ENCODE data around the gene MRPS12. TPM values are rescaled to one million over a fixed set of nuclear protein-coding genes. Genes with fewer than 3 reads are reported as not detected.

Gene MRPS12
- total and polyA plus RNA-seq, 9 of the 15 experiments (the other 6 are each of a cell fraction or from before 2014, with no cell fraction given): 8.1 to 174 (median 52.0) TPM

DNA sequence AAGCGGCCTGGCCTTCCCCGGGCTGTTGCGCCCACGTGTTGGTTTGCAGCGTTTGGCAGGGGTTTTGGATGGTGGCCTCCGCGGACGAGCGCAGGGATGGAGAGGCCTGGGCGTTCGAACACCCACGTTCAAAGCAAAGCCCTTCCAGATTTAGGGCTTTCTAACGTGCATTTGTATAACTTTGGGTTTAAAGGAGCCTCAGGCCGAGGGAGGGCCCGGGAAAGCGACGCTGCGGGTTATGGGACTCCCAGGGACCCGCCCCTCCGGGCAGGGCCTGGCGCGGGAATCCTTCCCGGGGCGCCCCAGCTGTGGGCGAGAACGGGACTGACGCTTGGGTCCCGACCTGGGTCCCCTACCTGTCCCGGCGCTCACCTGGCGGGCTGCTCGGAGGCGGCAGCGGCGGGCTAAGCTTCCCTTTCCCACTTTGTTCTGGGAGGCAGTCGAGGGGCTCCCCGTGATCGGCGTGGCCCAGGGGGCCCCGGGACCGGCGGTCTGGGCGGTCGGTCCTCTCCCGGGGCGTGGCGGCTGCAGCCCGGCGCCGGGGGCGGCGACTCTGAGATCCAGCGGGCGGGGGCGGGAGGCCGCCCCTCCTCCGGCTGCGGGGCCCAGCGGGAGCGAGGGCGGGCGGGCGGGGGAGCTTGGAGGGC, 44.6 kb downstream of the MRPS12 start, which contains the start of gene FBXO17 (continued):
- TF ChIP-seq, protein P1, sequence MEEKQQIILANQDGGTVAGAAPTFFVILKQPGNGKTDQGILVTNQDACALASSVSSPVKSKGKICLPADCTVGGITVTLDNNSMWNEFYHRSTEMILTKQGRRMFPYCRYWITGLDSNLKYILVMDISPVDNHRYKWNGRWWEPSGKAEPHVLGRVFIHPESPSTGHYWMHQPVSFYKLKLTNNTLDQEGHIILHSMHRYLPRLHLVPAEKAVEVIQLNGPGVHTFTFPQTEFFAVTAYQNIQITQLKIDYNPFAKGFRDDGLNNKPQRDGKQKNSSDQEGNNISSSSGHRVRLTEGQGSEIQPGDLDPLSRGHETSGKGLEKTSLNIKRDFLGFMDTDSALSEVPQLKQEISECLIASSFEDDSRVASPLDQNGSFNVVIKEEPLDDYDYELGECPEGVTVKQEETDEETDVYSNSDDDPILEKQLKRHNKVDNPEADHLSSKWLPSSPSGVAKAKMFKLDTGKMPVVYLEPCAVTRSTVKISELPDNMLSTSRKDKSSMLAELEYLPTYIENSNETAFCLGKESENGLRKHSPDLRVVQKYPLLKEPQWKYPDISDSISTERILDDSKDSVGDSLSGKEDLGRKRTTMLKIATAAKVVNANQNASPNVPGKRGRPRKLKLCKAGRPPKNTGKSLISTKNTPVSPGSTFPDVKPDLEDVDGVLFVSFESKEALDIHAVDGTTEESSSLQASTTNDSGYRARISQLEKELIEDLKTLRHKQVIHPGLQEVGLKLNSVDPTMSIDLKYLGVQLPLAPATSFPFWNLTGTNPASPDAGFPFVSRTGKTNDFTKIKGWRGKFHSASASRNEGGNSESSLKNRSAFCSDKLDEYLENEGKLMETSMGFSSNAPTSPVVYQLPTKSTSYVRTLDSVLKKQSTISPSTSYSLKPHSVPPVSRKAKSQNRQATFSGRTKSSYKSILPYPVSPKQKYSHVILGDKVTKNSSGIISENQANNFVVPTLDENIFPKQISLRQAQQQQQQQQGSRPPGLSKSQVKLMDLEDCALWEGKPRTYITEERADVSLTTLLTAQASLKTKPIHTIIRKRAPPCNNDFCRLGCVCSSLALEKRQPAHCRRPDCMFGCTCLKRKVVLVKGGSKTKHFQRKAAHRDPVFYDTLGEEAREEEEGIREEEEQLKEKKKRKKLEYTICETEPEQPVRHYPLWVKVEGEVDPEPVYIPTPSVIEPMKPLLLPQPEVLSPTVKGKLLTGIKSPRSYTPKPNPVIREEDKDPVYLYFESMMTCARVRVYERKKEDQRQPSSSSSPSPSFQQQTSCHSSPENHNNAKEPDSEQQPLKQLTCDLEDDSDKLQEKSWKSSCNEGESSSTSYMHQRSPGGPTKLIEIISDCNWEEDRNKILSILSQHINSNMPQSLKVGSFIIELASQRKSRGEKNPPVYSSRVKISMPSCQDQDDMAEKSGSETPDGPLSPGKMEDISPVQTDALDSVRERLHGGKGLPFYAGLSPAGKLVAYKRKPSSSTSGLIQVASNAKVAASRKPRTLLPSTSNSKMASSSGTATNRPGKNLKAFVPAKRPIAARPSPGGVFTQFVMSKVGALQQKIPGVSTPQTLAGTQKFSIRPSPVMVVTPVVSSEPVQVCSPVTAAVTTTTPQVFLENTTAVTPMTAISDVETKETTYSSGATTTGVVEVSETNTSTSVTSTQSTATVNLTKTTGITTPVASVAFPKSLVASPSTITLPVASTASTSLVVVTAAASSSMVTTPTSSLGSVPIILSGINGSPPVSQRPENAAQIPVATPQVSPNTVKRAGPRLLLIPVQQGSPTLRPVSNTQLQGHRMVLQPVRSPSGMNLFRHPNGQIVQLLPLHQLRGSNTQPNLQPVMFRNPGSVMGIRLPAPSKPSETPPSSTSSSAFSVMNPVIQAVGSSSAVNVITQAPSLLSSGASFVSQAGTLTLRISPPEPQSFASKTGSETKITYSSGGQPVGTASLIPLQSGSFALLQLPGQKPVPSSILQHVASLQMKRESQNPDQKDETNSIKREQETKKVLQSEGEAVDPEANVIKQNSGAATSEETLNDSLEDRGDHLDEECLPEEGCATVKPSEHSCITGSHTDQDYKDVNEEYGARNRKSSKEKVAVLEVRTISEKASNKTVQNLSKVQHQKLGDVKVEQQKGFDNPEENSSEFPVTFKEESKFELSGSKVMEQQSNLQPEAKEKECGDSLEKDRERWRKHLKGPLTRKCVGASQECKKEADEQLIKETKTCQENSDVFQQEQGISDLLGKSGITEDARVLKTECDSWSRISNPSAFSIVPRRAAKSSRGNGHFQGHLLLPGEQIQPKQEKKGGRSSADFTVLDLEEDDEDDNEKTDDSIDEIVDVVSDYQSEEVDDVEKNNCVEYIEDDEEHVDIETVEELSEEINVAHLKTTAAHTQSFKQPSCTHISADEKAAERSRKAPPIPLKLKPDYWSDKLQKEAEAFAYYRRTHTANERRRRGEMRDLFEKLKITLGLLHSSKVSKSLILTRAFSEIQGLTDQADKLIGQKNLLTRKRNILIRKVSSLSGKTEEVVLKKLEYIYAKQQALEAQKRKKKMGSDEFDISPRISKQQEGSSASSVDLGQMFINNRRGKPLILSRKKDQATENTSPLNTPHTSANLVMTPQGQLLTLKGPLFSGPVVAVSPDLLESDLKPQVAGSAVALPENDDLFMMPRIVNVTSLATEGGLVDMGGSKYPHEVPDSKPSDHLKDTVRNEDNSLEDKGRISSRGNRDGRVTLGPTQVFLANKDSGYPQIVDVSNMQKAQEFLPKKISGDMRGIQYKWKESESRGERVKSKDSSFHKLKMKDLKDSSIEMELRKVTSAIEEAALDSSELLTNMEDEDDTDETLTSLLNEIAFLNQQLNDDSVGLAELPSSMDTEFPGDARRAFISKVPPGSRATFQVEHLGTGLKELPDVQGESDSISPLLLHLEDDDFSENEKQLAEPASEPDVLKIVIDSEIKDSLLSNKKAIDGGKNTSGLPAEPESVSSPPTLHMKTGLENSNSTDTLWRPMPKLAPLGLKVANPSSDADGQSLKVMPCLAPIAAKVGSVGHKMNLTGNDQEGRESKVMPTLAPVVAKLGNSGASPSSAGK (IDR thresholded peaks at IDR 0.05): peak; percentile 95
- TF ChIP-seq, protein P2, sequence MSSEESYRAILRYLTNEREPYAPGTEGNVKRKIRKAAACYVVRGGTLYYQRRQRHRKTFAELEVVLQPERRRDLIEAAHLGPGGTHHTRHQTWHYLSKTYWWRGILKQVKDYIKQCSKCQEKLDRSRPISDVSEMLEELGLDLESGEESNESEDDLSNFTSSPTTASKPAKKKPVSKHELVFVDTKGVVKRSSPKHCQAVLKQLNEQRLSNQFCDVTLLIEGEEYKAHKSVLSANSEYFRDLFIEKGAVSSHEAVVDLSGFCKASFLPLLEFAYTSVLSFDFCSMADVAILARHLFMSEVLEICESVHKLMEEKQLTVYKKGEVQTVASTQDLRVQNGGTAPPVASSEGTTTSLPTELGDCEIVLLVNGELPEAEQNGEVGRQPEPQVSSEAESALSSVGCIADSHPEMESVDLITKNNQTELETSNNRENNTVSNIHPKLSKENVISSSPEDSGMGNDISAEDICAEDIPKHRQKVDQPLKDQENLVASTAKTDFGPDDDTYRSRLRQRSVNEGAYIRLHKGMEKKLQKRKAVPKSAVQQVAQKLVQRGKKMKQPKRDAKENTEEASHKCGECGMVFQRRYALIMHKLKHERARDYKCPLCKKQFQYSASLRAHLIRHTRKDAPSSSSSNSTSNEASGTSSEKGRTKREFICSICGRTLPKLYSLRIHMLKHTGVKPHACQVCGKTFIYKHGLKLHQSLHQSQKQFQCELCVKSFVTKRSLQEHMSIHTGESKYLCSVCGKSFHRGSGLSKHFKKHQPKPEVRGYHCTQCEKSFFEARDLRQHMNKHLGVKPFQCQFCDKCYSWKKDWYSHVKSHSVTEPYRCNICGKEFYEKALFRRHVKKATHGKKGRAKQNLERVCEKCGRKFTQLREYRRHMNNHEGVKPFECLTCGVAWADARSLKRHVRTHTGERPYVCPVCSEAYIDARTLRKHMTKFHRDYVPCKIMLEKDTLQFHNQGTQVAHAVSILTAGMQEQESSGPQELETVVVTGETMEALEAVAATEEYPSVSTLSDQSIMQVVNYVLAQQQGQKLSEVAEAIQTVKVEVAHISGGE (CRISPR knock-in tag; IDR thresholded peaks at IDR 0.05): no peak
- TF ChIP-seq, protein P3, sequence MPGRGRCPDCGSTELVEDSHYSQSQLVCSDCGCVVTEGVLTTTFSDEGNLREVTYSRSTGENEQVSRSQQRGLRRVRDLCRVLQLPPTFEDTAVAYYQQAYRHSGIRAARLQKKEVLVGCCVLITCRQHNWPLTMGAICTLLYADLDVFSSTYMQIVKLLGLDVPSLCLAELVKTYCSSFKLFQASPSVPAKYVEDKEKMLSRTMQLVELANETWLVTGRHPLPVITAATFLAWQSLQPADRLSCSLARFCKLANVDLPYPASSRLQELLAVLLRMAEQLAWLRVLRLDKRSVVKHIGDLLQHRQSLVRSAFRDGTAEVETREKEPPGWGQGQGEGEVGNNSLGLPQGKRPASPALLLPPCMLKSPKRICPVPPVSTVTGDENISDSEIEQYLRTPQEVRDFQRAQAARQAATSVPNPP (IDR thresholded peaks at IDR 0.05; ENCODE audit: borderline replicate concordance, insufficient read depth, insufficient read length): no peak
- TF ChIP-seq PHB2 (IDR thresholded peaks at IDR 0.05; ENCODE audit: low read depth): no peak
- TF ChIP-seq, protein P4, sequence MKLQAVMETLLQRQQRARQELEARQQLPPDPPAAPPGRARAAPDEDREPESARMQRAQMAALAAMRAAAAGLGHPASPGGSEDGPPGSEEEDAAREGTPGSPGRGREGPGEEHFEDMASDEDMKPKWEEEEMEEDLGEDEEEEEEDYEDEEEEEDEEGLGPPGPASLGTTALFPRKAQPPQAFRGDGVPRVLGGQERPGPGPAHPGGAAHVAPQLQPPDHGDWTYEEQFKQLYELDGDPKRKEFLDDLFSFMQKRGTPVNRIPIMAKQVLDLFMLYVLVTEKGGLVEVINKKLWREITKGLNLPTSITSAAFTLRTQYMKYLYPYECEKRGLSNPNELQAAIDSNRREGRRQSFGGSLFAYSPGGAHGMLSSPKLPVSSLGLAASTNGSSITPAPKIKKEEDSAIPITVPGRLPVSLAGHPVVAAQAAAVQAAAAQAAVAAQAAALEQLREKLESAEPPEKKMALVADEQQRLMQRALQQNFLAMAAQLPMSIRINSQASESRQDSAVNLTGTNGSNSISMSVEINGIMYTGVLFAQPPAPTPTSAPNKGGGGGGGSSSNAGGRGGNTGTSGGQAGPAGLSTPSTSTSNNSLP (IDR thresholded peaks at IDR 0.05; ENCODE audit: borderline replicate concordance, low read depth, low read length): no peak
